ENCODE results near the gene BCLAF3. TPM values are rescaled to one million over a fixed set of nuclear protein-coding genes. Genes with fewer than 3 reads are reported as not detected.

The BCLAF3 gene
- total RNA-seq, 4 donors from 2014 or later: 16.5 to 20.6 (median 18.1) TPM

GRCh38 chrX:20016616-20016945, 25.7 kb upstream of the BCLAF3 start:
- in situ Hi-C loops (cut with MboI; ENCODE audit: low pct_ligation_motif_present in 1 of 4, low pct_unique_long_range_greater_than_20kb in 1 of 4, low sequenced_read_pairs in 3 of 4) (no loop called here), intact Hi-C loops (cut with DNase I; ENCODE audit: low total_unique reads) (no loop called here)
- Histone ChIP-seq H3K36me3 (no peaks in the 10 kb centered on the region), H3K4me3 (no peak overlapping the region), H3K4me1 (no peaks in the 10 kb centered on the region), H3K27ac (no peak overlapping the region), H3K27me3 (no peaks in the 10 kb centered on the region), H3K9me3 (no peaks in the 10 kb centered on the region)
- no peak for TF ChIP-seq POLR2AphosphoS5 (IDR thresholded peaks at IDR 0.05)
- TF ChIP-seq EP300 (IDR thresholded peaks at IDR 0.05; ENCODE audit: low read depth): no peak
- TF ChIP-seq POLR2A (IDR thresholded peaks at IDR 0.05): no peak
- no peak for TF ChIP-seq CTCF (IDR thresholded peaks at IDR 0.05)
- WGBS, 2 donors (ENCODE audit: low coverage in 1 of 2): 80 to 100% methylated on average over 1 to 2 of the region's 2 CpGs
- DNase-seq: no peak

GRCh38 chrX:20015945-20016615, 25.2 kb upstream of the BCLAF3 start:
- no peaks in the 10 kb centered on the region for H3K4me1 ChIP-seq
- intact Hi-C loops (cut with DNase I; ENCODE audit: low total_unique reads): no loop called here
- H3K27ac ChIP-seq: no peak overlapping the region
- no peak for TF ChIP-seq POLR2AphosphoS5 (IDR thresholded peaks at IDR 0.05)
- TF ChIP-seq POLR2A (IDR thresholded peaks at IDR 0.05): no peak
- TF ChIP-seq CTCF (IDR thresholded peaks at IDR 0.05): no peak
- no peak for TF ChIP-seq EP300 (IDR thresholded peaks at IDR 0.05; ENCODE audit: low read depth)
- no peaks in the 10 kb centered on the region for H3K27me3 ChIP-seq
- H3K9me3 ChIP-seq: no peaks in the 10 kb centered on the region
- no peak overlapping the region for H3K4me3 ChIP-seq
- no peaks in the 10 kb centered on the region for H3K36me3 ChIP-seq
- no peak for DNase-seq
- in situ Hi-C loops (cut with MboI; ENCODE audit: low pct_ligation_motif_present in 1 of 4, low pct_unique_long_range_greater_than_20kb in 1 of 4, low sequenced_read_pairs in 3 of 4): no loop called here
- WGBS, 2 donors (ENCODE audit: low coverage in 1 of 2): 87 to 91% methylated on average over 6 to 9 of the region's 9 CpGs

DNA sequence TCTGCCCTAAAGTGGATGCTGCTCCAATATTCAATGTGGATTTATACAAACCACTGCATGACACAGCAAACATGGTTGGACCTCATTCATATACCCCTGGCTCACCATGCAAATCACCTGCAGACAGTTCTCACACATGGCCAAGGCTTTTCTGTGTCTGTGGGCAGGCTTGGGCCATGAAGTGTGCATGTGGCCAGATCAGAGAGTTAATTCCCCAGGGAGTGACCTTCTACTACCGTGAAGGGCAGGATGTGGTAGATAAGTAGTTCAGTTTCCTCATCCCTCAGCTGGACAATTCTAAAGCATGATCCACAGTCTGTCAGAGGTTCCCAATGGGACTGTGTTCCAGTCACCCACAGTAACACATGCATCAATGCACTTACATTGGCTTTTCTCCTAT, 24.6 kb upstream of the BCLAF3 start:
- H3K9me3 ChIP-seq: no peaks in the 10 kb centered on the region
- H3K4me1 ChIP-seq: no peaks in the 10 kb centered on the region
- intact Hi-C loops (cut with DNase I; ENCODE audit: low total_unique reads): no loop called here
- no peak overlapping the region for H3K27ac ChIP-seq
- DNase-seq: no peak
- TF ChIP-seq POLR2AphosphoS5 (IDR thresholded peaks at IDR 0.05) (no peak), CTCF (IDR thresholded peaks at IDR 0.05) (no peak), POLR2A (IDR thresholded peaks at IDR 0.05) (no peak), EP300 (IDR thresholded peaks at IDR 0.05; ENCODE audit: low read depth) (no peak)
- H3K27me3 ChIP-seq: no peaks in the 10 kb centered on the region
- no peaks in the 10 kb centered on the region for H3K36me3 ChIP-seq
- in situ Hi-C loops (cut with MboI; ENCODE audit: low pct_ligation_motif_present in 1 of 4, low pct_unique_long_range_greater_than_20kb in 1 of 4, low sequenced_read_pairs in 3 of 4): no loop called here
- H3K4me3 ChIP-seq: no peak overlapping the region
- 68% methylated on average over 1 of the region's 1 CpG; no CpG with 5 or more reads in 1 of the 2 donors for WGBS, 2 donors (ENCODE audit: low coverage in 1 of 2)

- Histone ChIP-seq H3K4me3 (no peak overlapping the region), H3K27me3 (no peaks in the 10 kb centered on the region), H3K9me3 (no peaks in the 10 kb centered on the region), H3K4me1 (no peaks in the 10 kb centered on the region), H3K27ac (no peak overlapping the region), H3K36me3 (no peaks in the 10 kb centered on the region)
- intact Hi-C loops (cut with DNase I; ENCODE audit: low total_unique reads): no loop called here
- 88% methylated on average over 4 of the region's 4 CpGs; no CpG with 5 or more reads in 1 of the 2 donors for WGBS, 2 donors (ENCODE audit: low coverage in 1 of 2)
- no peak for TF ChIP-seq POLR2AphosphoS5 (IDR thresholded peaks at IDR 0.05)
- in situ Hi-C loops (cut with MboI; ENCODE audit: low pct_ligation_motif_present in 1 of 4, low pct_unique_long_range_greater_than_20kb in 1 of 4, low sequenced_read_pairs in 3 of 4): no loop called here
- DNase-seq: no peak
Observed at GRCh38 chrX:20011608-20012007, 20.7 kb upstream of the BCLAF3 start.
